GM12865 (cell line): Measurements from ENCODE around the gene BRF1.

ENCODE experiments used
- DNase-seq: peaks from one replicate; pipeline ENCODE4 v3.0.0; 2010; ENCODE audit warnings: low read depth
- H3K4me3 ChIP-seq: 2 replicates; pipeline ENCODE4 v1.5.1; 2011; ENCODE audit warnings: mild to moderate bottlenecking, low read depth, low read length, control low read depth
- CTCF ChIP-seq: IDR thresholded peaks from 2 replicates; pipeline ENCODE4 v1.5.1; 2011; ENCODE audit warnings: low read length, control low read depth, low read depth, inconsistent platforms; ENCODE audit not compliant: insufficient read depth; ENCODE audit errors: missing control alignments

The BRF1 gene

DNA sequence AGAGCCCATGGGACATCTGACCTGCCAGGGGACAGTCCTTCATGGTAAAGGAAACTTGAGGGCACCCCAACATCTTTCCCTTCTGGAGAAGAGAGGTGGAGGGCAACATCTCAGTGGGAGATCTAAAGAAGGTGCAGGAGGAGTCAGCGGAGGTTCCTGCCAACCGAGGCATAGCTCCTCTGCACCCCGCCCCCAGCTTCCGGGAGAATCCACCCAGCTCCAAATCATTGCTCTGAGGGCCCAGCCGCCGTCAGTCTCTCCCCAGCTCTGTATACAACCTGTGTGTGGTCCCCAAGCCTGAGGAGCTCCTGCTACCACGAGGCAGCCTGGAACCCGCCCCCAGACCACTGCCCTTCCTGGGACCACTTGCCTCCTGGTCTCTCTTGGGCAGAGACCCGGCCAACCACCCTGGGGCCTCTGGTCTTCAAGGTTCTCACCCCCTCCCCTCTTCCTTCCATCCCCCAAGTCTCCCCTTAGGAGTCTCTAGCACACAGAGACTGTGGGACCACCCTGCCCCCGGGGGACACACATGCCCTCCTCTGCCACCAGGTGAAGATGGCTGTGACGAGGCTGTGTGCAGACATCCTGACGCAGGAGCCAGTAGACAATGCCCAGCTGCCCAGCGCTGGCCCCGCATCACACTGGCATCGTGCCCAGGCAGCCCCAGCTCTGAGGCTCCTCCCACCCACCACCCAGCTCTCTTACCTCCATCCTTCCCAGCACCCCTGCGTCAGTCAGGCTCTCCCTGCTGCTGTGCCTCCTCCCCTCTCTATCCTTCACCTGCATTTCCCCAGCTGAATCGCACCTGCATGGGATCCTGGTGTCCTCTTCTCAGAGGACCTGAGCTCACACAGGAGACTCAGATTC, 106.7 kb downstream of the BRF1 start:
- DNase-seq: no peak
- no peak for TF ChIP-seq CTCF

DNA sequence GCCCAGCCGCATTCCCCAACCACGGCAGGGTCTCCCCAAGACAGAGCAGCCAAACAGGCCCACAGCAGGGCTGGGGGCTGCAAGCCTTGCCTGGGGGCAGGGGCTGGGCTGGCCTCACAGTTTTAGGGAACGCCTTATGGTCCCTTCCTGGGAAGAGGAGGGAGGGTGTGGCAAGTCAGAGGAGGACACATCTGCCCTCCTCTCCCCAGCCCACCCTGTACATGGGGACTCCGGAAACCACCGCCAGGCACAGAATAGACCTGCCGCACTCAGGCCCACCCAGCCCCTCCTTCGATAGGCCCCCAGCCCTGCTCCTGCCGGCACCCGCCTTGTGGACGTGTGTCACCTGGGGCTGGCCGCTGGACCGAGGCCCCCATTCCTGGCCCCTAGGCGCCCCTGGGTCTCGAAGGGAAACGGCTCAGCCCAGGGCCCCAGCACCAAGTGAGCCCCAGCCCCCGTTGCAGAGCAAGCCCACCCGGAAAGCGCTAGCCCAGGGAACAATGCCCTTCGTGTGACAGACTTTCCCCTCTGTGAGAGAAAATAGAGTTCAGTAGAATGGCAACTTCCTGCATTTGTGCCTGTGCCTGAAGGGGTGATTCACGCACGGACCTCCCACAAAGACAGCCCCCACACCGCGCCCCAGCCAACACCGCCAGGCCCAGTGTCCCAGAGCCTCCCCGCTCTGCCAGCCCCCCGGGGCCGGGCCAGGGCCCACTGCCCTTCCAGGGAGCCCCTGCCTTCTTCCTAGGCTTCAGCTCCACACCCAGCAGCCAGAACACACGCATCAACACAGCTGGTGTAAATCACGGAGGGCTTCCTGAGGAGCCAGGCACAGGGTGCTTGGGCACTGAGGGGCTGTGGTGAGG, 107.7 kb downstream of the BRF1 start:
- H3K4me3 ChIP-seq: no peak overlapping the region
- DNase-seq: no peak
- TF ChIP-seq CTCF: no peak

More for the DNA sequence above, 106.7 kb downstream of the BRF1 start:
- H3K4me3 ChIP-seq: no peak overlapping the region

DNA sequence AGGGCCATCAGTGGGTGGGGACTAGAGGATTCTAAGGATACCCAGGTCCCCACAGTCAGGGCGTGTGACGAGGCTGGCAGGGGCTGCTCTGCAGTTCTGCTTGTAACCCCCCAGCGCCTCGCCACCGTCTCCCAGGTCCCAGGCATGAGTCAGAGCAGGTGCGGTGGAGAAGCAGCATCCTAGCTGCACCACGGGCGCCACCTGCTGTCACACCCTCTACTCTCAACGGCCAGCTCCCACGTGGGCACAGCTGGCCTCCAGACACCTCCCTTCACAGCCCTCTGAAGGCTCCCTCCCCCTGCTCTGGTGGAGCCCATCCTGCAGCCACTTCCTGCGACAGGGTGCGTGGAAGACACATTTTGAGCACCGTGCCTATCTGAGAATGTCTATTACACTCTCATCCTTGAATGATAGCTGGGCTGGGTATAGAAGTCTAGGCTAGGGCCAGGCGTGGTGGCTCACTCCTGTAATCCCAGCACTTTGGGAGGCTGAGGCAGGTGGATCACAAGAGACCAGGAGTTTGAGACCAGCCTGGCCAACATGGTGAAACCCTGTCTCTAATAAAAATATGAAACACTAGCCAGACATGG, 112.8 kb downstream of the BRF1 start:
- DNase-seq: no peak
- no peak for TF ChIP-seq CTCF

GRCh38 chr14:105187116-105187515, 113.7 kb downstream of the BRF1 start:
- DNase-seq: no peak

More for the DNA sequence above, 112.8 kb downstream of the BRF1 start:
- H3K4me3 ChIP-seq: no peak overlapping the region

GRCh38 chr14:105185973-105186372, 114.8 kb downstream of the BRF1 start:
- no peak for TF ChIP-seq CTCF
- no peak overlapping the region for H3K4me3 ChIP-seq
- DNase-seq: no peak

More at GRCh38 chr14:105187116-105187515, 113.7 kb downstream of the BRF1 start:
- no peak overlapping the region for H3K4me3 ChIP-seq
- no peak for TF ChIP-seq CTCF

DNA sequence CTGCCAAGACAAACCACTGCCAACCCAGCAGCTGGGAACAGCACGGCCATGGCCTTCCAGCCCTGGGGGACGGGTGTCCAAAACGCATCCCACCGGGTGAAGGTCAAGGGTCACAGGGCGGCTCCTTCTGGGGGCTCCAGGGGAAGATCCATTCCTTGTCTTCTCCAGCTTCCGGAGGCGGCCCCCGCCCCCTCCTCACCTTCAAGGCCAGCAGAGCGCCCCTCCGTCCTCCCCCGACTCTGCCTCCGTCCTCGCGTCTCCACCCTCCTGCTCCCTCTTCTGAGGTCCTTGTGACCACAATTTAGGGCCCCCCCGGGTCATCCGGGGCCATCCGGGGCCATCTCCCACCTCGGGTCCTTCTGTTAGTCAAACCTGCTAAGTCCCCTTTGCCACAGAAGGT, 115.8 kb downstream of the BRF1 start:
- H3K4me3 ChIP-seq: no peak overlapping the region
- TF ChIP-seq CTCF: no peak
- no peak for DNase-seq
